A673 (cell line): ENCODE data around the gene PIK3R1. TPM values are rescaled to one million over a fixed set of nuclear protein-coding genes. Genes with fewer than 3 reads are reported as not detected.

Experiments
- BruUV-seq: library from RNA; stranded (reverse); fragments of 400-500 nt; replicated peaks from 2 replicates; lab custom pipeline; 2021; lab: Mats Ljungman, UMichigan
- CTCF ChIA-PET: fragments of 300-600 bp; sonication (Branson Sonifier 250); formaldehyde crosslinking; loops from one replicate; lab custom pipeline; 2022; ENCODE audit warnings: antibody characterized with exemption; lab: Charles Lee
- POLR2A ChIA-PET: fragments of 300-600 bp; sonication (Branson Sonifier 250); formaldehyde crosslinking; loops from one replicate; lab custom pipeline; 2022; ENCODE audit warnings: antibody characterized with exemption; ENCODE audit not compliant: low non-redundant PET; lab: Charles Lee
- DNase-seq: peaks from one replicate; pipeline ENCODE4 v3.0.0-alpha.2; 2015; ENCODE audit warnings: low spot score
- H3K27ac ChIP-seq: fragments of 200-600 bp; sonication (generic); 2 replicates; pipeline ENCODE4 v1.5.1; 2016; ENCODE audit warnings: mixed run types, low read depth, mild to moderate bottlenecking, mixed read lengths, antibody characterized with exemption, low read length; ENCODE audit not compliant: poor library complexity, severe bottlenecking
- H3K27me3 ChIP-seq: fragments of 200-600 bp; sonication (generic); replicated peaks from 2 replicates; pipeline ENCODE4 v1.6.1; 2017; ENCODE audit warnings: mixed run types, low read depth, mild to moderate bottlenecking, mixed read lengths, antibody characterized with exemption, low read length; ENCODE audit not compliant: insufficient read depth, poor library complexity
- H3K36me3 ChIP-seq: fragments of 200-600 bp; sonication (generic); 2 replicates; pipeline ENCODE4 v1.6.1; 2016; ENCODE audit warnings: mixed run types, mild to moderate bottlenecking, mixed read lengths, antibody characterized with exemption, low read length; ENCODE audit not compliant: insufficient read depth, poor library complexity, severe bottlenecking
- H3K4me1 ChIP-seq: fragments of 200-600 bp; sonication (generic); 2 replicates; pipeline ENCODE4 v1.6.1; 2017; ENCODE audit warnings: mixed run types, mild to moderate bottlenecking, mixed read lengths, antibody characterized with exemption, low read length; ENCODE audit not compliant: insufficient read depth, poor library complexity, severe bottlenecking
- H3K4me3 ChIP-seq: fragments of 200-600 bp; sonication (generic); 2 replicates; pipeline ENCODE4 v1.5.1; 2016; ENCODE audit warnings: low read depth, mixed run types, mild to moderate bottlenecking, mixed read lengths, low read length; ENCODE audit not compliant: poor library complexity, severe bottlenecking
- H3K9me3 ChIP-seq: fragments of 200-600 bp; sonication (generic); 2 replicates; pipeline ENCODE4 v1.6.1; 2016; ENCODE audit warnings: mixed run types, low read depth, mild to moderate bottlenecking, mixed read lengths, antibody characterized with exemption, low read length; ENCODE audit not compliant: poor library complexity, severe bottlenecking
- EZH2 ChIP-seq: fragments of 200-600 bp; sonication (generic); IDR thresholded peaks from 2 replicates; pipeline ENCODE4 v1.6.1; 2017; ENCODE audit warnings: borderline replicate concordance, low read depth, mild to moderate bottlenecking, mixed read lengths, antibody characterized with exemption, low read length; ENCODE audit not compliant: poor library complexity, severe bottlenecking
- intact Hi-C: fragments of 100-400 bp; cut with micrococcal nuclease; formaldehyde crosslinking; loops from one replicate; pipeline ENCODE4 v1.10.0; 2022; ENCODE audit not compliant: unreplicated experiment
- total RNA-seq: library from RNA; stranded (reverse); gene quantifications from 2 replicates; pipeline ENCODE4 v1.2.3, GENCODE V29; 2021
- TF ChIP-seq, protein P1 (sequence below): fragments of 300-800, 200-600 bp; sonication (generic); conservative IDR thresholded peaks from 2 replicates; pipeline ENCODE4 v1.5.1; 2017; ENCODE audit warnings: low read depth, mild to moderate bottlenecking, antibody characterized with exemption, low read length, moderate library complexity, mixed read lengths

PIK3R1 gene
- total RNA-seq, 1 experiment from 2014 or later = 57.9 TPM

DNA sequence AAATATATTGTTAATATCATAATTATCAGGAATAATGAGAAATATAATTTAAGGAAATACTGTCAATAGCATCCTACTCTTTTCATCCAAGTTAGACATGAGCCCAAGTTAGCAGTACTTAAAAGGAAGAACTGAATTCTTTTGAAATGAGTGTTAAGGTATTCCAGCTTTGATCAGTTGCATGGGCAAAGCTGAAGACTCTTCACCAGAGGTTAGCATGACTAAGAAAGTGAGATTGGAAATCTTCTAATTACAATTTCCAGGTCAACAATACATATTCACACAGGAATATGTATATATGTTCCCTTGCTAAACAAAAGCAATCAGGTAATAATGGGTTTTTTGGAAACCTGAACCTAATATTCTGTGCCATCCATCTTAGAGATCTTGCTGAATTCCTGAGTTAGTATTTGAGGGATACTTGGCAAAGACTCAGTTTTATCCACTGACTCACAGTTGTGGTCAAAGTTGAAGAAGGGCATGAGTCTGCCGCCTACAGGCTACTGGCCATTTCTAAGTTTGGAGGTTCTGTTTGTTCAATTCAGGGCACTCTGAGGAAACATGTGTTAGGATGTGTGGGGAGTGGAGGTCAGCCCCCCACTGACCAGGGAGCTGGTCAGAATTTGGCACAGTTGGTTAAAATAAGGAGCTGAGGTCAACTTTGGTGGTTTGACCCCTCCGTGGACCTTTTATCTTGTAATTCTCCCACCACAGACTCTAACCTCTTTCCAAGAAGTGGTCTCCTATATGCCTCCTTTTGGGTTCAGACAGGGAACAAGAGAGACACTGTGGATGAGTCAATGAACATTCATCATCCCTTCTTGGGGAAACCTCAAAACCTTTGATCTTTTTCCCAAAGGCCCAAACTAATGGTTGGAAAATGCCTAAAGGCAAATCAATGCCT, 118.3 kb downstream of the PIK3R1 start:
- H3K4me3 ChIP-seq = no peak overlapping the region
- intact Hi-C loops = no loop called here
- no peaks in the 10 kb centered on the region for H3K27me3 ChIP-seq
- no peaks in the 10 kb centered on the region for H3K36me3 ChIP-seq
- no peak overlapping the region for H3K27ac ChIP-seq
- BruUV-seq = no TSS peak
- no peaks in the 10 kb centered on the region for H3K4me1 ChIP-seq
- no peak for DNase-seq
- POLR2A ChIA-PET = no interaction called here
- CTCF ChIA-PET = no interaction called here
- TF ChIP-seq, protein P1, sequence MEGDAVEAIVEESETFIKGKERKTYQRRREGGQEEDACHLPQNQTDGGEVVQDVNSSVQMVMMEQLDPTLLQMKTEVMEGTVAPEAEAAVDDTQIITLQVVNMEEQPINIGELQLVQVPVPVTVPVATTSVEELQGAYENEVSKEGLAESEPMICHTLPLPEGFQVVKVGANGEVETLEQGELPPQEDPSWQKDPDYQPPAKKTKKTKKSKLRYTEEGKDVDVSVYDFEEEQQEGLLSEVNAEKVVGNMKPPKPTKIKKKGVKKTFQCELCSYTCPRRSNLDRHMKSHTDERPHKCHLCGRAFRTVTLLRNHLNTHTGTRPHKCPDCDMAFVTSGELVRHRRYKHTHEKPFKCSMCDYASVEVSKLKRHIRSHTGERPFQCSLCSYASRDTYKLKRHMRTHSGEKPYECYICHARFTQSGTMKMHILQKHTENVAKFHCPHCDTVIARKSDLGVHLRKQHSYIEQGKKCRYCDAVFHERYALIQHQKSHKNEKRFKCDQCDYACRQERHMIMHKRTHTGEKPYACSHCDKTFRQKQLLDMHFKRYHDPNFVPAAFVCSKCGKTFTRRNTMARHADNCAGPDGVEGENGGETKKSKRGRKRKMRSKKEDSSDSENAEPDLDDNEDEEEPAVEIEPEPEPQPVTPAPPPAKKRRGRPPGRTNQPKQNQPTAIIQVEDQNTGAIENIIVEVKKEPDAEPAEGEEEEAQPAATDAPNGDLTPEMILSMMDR = no peak
- TF ChIP-seq EZH2 = no peak
- H3K9me3 ChIP-seq = no peaks in the 10 kb centered on the region

DNA sequence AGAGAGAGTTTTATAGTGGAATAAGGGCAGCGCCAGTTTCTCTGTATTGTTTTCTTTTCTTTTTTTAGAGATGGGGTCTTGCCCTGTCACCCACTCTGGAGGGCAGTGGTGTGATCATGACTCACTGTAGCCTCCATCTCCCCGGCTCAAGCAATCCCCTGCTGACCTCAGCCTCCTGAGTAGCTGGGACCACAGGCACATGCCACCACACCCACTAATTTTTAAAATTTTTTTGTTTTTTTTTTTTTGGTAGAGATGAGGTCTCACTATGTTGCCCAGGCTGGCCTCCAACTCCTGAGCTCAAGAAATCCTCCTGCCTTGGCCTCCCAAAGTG, 119.0 kb downstream of the PIK3R1 start:
- intact Hi-C loops = no loop called here
- Histone ChIP-seq H3K4me3 (no peak overlapping the region), H3K4me1 (no peaks in the 10 kb centered on the region), H3K9me3 (no peaks in the 10 kb centered on the region), H3K27me3 (no peaks in the 10 kb centered on the region), H3K36me3 (no peaks in the 10 kb centered on the region), H3K27ac (no peak overlapping the region)
- POLR2A ChIA-PET = no interaction called here
- CTCF ChIA-PET = no interaction called here
- TF ChIP-seq, protein P1 = no peak
- no peak for TF ChIP-seq EZH2
- BruUV-seq = no TSS peak
- DNase-seq = no peak

DNA sequence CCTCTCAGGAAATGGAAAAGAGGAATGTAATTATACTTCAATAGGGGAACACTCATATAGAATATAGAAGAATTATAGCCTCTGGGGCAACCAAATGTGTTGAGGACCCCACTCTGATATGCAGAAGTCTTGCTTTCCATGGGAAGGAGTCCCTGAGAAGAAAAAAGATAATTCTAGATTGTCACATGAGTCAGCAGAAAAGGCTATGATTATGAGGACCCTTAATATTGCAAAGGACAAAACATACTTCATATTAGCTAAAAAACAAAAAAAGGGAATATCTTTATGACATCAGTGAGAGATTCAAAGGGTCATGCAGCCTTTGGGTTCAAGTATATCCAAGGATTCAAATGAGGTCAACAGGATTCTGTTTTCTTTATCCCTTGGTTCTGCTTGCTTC, 119.5 kb downstream of the PIK3R1 start:
- intact Hi-C loops = no loop called here
- Histone ChIP-seq H3K4me1 (no peaks in the 10 kb centered on the region), H3K4me3 (no peak overlapping the region), H3K36me3 (no peaks in the 10 kb centered on the region), H3K27ac (no peak overlapping the region), H3K27me3 (no peaks in the 10 kb centered on the region), H3K9me3 (no peaks in the 10 kb centered on the region)
- TF ChIP-seq EZH2 = no peak
- TF ChIP-seq, protein P1 = no peak
- BruUV-seq = no TSS peak
- POLR2A ChIA-PET = no interaction called here
- CTCF ChIA-PET = no interaction called here
- DNase-seq = no peak
